Measurements from ENCODE around the gene B4GALT1.

B4GALT1 gene

DNA sequence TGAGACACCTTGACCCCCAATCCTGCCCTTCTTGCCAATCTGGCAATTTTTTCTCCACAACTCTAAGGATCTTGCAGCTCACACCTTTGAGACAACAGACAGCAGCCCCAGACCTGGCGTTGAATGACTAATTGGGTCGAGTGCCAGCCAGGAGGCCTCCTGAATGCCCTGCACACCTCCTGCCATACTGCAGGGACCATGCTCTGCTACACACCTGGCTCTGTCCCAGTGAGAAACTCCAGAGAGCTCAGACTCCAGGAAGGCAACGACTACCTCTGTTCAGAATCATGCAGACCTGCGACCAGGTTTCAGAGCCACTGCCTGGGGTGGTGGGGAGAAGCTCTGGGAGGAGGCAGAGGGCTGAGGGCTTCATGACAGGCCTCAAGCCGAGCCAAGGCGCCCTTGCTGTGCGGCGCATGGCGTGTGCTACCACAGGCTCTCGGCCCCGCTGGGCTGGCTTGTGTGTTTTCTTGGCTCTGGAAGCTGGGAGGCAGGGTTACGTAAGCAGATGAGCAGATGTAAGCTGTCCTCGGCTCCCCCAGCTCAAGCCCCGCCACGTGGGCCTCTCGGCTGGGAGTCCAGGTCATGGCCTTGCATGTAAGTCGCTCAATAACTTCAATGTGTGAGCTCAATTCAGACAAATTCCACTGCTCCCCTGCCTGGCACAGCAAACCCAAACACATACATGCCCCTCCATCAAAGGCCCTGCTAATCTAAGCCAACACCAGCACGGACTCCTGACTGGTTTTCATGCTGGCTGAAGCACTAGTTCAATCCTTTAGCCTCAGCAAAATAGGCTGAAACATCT lies 27.5 kb downstream of the B4GALT1 start:
- no peak for DNase-seq (ENCODE audit: low spot score)

DNA sequence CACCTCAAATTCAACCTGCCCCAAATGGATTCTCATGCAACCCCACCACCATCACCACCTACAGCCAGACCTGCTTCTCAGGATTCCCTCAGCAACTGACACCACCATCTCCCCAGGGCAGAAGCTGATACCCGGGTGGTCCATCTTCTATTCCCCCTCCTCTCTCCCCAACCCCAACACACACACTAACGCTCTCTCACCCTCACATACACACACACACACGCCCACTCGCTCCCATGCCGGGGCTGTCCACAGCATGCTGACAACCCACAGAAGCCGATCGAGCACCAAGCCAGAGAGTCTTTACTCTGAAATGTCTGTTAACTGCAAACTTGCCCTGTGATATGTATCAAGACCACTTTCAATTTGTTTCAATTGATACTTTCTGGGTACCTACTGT lies 28.4 kb downstream of the B4GALT1 start:
- no peak for DNase-seq (ENCODE audit: low spot score)

DNA sequence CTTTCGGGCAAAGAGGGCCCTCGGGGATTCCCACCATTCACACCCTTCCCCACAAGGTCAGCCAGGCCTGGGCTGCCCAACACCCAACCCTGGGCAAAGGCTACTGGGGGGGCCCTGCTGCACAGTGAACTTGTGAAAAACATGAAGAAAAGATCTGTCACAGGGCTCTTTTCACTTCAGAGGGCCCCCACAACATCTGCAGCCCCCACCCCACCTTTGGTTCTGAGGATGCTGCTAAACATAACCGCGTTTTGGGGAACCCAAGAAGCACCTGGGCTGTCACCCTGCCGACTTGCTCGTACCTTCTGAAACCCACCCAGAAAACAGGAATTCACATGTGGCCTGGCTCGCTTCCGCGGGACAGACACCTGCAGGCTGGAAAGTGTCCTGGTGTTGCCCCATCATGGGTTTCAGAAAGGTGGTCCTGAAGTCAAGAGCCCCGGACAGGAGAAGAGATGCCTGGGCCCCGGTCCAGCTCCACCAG lies 29.3 kb downstream of the B4GALT1 start:
- DNase-seq (ENCODE audit: low spot score) = no peak

DNA sequence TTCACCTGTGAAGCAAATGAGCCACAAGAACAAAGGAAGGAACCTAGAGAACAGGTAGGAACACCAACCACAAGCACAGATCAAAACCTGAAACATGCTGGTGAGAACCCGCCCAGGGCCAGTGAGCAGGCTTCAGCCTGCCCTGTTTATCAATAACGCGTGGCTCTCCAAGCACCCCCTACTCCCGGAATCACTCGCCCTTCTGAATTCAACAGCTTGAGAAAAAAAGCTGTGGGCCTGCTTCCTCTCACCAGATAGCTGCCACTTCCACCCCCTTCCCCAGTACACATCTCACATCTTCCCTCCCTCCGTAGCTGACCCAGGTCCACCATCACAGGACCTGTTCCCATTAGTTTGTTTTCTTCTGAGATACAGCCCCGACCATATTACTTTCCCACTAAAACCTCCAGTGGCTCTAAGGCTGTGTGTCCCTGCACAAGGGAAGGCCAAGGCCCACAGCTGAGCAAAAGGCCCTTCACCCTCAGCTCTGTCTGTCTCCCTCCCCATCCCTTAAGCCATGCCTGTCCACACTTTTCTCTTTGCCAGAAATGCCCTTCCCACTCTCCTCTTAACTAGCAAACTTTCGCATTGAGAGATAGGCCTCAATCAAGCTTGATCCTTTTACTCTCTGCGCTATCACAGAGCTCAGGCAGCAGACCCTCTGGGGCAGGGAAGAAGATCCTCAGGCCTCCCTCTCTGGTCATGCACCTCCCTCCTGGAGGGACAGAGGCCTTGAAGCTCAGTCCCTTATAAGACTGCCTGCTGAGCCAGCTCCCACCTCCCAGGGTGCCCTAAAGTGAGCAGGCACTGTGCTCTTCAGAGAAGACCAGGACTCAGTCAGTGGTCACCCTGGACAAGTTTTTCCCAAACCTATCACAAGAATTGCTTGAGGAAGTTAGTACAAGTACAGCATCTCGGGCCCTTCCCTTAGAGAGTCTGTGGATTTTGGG lies 30.1 kb downstream of the B4GALT1 start:
- no peak for DNase-seq (ENCODE audit: low spot score)

DNA sequence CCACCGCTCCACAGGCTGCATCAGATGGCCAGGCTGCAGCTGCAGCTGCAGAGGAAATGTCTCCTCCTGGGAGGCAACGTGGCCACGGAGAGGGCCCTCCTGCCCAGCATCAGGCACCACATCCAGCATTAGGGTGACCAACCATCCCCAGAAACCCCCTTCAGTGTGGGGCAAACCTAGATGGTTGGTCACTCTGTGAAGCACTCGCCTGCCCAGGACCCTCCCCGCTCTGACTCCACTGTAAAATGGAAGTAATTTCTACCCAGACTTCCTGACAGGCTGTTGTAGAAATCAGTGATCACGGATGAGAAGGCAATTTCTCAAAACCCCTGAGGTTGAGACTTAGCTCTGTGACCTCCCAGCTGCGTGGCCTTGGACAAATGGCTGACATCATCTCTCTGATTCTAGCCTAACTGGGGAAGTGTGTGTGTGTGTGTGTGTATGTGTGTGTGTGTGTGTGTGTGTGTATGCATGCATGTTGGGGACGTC lies 31.6 kb downstream of the B4GALT1 start:
- DNase-seq (ENCODE audit: low spot score) = no peak

DNA sequence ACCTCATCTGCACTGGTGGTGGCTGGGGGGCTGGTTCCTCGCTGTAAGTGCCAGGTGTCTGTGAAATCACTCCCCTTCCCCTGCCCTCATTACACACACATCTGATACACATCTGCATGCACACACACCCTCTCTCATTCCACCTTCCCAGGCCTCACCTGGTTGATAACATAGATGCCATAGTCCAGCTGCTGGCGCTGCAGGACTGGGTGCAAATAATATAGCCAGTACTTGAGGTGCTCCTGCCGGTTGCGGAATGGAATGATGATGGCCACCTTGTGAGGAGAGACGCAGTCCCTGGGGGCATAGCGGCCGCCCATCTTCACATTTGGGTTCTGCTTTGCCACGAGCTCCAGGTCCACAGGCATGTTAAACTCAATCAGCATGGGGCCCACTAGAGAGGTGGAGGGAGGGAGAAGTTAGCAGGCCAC lies 32.1 kb downstream of the B4GALT1 start:
- DNase-seq (ENCODE audit: low spot score) = no peak

DNA sequence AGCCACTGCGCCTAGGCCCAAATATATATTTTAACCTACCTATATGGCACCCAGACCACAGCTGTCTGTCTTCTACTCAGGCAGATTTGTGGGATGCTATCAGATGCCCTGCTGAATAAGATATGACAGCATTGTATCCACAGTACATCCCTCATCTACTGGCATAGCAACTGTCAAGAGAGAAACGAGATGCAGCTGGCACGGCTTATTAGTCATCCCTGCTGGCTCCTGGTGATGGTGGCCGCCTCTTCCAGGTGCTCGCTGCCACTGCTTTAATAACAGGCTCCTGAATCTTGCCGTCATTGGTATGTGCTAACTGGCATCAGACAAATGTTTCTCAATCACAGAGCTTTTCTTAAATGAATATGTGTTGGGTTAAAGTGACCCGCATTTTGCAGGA lies 34.0 kb downstream of the B4GALT1 start:
- DNase-seq (ENCODE audit: low spot score) = no peak

DNA sequence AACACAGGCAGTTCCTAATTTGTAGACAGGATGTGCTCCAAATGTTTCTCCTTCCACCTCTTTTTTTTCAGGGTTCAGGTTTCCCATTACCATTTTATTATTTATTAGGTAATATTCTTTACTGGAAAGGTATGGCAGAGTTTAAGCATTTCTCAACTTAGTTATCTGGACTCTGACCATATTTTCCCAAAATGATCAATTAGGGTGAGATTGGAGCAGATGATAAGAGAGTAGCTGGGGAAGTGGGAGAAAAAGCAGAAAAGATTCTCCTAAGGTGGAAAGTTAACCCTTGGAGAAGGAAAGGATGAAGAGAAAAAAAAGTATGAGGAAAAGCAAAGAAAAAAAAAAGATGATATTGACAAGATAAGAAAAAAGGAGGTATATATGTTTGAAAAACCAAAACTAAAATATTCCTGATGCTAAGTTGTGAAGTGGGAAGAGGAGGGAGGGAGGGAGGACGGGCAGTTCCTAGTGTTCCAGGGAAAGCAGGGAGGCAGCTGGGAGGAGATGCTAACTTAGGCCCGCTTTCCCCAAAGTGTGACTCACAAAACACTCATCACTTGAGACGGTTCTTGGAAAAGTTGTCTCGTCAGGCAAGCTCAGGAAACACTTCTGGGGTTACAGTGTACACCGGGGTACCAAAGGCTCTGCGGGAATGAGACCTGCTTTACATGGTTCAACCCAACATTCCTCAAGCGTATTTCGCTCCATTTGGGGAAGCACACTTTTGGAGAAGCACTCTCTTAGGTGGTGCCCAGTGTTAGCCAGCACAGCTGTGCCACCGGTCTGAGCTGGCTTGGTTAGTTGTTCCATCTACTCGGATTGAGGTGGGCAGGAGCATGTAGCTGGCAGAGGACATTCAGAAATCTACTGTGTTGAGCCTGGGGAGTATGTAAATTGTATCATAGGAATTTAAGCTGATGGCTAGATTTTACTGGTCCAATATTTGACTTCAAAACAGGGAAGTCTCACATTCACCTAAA lies 35.1 kb downstream of the B4GALT1 start:
- DNase-seq (ENCODE audit: low spot score) = no peak

DNA sequence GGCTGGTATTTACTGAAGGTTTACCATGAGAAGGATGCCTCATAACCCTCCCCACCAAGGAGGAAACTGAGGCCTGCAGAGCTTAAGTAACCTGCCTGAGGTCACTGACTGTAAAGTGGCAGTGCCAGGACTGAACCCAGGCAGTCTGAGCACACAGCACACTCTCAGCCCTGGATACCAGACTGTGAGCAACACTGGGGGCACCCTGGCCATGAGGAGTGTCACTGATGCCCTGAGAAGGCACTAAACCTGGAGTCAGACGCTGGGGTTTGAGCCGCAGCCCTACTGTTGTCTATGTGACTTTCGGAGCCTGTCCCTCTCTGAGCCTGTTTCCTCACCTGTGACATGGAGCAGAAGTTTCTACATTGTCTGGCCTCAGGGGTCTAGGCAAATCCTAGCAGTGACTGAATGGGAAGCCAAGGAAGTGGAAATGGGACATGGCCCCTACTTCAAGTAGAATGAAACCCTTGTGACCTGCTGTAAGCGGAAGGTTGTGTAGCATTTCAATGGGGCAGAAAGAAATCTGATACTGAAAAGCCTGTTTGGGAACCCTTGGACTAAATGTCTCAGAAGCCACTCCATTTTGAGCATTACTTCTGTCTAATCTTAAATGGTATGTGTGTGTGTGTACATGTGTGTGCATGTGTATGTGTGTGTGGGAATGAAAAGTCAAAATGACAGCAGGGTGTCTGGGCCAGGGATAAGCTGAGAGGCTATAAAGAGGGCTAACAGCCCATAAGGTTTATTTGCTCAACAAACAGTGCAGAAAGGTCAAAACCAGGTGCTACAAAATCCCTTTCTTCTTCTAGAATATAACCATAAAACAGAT lies 36.0 kb downstream of the B4GALT1 start:
- DNase-seq (ENCODE audit: low spot score) = no peak

DNA sequence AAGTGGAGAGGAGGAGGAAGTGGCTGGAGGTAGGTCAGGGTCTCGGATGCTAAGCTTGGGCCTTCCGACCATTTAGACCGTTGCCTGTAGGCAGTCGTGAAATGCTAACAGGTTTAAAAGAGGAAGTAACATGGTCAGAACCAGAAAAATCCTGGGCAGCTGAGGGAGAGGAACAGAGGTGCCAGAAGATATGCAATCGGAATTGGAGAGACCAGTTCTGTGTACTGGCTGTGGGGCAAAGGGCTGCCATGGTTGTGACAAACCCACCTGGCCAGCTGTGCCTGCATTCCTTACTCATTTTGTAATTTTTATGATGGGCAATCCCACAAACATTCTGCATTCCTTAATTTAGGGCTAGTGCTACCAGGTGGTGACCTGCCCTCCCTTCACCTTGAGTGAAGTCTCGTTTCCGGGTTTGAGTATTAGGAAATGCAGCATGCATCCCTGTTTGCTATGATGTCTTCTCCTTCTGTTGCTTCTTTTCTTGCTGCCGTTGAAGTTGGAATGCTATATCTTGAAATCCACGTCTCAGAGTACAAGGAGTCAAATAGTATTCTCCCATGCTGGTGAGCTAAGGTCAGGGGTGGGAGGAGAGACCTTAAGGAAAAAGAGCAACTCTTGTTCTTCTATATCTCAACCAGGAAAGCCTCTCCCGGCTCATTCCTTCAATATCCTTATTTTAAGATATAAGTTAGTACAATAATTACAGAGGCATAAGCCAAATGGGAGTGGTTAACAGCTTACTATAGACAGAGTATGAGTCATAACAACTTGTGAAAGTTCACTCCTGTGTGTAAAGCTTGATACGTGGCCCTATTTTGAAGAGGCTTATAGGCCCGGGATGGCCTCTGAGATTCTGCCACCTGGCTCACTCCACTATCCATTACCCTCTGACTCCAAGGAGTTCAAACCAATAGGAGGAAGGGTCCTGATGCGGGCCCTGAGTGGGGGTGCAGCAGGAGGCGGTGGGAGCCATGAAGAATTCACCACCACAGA lies 37.0 kb downstream of the B4GALT1 start:
- peak; percentile 65 for DNase-seq (ENCODE audit: low spot score)

DNA sequence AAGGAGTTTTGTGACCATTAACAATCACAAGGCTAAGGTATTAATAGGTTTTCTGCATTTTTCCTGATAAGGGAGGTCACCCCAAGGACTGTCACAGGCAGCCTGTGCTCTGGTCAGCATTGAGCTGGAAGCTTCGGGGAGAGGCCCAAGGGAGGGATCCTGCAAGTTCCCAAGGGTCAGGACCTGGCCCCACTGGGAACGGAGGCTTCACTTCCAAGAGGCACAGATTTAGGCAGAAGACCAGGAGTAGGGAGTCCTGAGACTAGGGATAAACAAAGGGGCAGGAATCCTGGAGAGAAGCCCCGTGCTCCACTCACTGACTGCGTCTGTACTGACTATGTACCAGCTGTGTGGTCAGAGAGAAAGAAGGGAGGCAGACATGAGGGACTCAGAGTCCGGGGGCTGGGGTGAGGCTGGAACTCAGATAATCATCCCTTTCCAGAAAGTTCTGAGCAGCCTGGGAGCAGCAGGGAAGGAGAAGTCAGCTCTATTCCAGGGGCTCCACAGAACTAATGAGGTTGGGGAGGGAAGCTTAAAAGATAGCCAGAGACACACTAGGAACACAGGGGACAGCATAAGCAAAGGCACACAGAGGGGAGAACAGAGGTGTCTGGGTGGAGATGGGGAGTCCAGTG lies 37.8 kb downstream of the B4GALT1 start:
- no peak for DNase-seq (ENCODE audit: low spot score)

DNA sequence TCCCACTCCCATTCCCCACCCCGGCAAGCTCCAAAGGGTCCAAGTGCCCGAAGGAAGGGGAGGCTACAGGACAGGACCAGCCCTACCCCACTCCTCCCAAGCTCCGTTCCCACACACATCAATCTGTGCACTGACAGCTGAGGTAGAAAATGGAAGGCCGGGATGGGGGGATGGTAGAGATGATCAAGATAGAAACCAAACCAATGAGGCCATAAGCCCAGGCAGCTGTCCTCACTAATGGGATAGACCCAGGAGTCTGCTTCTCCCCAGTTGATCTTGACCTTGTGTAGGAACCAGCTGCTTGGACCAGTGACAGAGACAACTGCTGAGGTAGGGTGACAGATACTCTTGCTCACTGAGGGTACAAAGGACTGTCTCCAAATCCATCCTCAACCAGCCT lies 38.6 kb downstream of the B4GALT1 start:
- no peak for DNase-seq (ENCODE audit: low spot score)

DNA sequence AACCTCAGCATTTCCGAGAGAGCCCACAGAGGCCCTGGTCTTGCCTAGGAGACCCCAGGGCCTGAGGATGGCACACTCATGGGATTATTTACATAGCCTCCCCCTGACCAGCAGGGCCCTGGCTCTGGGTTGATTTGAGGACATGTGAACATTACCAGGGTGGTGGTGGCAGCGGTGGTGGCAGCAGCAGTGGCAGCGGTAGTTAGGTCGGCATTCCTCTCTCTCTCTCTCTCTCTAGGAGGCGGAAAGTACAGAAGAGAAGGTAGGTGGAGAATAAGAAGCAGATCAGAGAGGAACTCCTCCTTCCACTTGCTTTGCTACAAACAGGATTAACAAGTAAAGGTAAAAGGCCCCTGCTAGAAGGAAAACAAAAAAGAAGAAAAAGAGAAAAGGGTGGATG lies 39.3 kb downstream of the B4GALT1 start:
- DNase-seq (ENCODE audit: low spot score) = no peak

DNA sequence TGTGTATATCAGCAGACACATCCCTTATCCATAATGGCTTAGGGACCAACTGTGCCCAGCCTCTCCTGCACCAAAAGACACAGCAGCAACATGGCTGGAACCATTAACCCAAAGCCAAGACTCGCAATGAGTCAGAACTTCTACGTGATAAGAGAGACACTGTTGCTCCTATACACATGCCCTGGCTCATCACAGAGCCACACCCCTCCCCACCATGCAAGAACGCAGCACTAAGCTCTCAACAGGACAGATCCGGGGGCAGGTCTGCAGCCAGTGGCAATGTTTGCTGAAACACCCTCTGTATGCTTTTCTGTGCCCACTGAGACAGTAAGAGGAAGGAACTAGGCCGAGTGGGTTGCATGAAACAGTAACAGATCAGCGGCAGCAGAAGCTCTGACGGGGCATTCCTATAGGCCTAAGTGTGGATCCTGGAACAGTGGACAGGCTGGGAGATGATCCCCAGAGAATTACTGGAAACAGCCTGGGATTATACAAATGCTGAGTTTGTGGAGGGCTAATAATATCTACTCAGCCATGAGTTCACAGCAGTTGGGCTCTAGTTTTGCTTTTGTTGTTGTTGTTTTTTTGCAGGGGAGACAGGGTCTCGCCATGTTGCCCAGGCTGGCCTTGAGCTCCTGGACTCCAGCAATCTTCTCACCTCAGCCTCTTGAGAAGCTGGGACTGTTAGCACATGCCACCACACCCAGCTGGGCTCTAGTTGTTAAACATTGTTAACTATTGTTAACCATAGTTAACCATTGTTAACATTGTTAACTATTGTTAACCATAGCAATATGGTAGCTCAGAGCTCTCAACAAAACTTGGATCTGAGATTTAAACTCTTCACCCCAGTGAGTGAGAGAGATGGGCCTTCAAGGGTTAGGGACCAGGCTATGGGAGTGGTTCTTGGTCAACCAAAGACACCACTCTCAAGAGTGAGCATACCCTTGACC lies 41.0 kb downstream of the B4GALT1 start:
- no peak for DNase-seq (ENCODE audit: low spot score)

DNA sequence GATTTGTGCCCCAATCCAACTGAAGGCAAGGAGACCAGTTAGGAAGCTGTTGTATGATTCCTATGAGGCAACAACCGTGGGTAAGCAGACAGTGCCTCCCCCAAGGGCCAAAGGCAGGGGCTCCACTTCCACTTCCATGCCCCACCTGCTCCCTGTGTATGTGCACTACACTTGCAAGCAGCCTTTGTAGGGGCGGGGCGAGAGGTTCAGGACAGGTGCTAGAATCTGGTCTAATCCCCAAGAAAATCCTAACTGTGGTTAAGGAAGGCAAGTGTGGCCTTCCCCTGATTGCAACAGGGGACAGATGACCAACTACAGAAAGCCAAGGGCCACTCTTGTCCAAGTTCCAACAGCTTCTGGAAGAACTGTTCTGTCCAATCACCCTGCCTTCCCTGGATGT lies 41.7 kb downstream of the B4GALT1 start:
- no peak for DNase-seq (ENCODE audit: low spot score)

DNA sequence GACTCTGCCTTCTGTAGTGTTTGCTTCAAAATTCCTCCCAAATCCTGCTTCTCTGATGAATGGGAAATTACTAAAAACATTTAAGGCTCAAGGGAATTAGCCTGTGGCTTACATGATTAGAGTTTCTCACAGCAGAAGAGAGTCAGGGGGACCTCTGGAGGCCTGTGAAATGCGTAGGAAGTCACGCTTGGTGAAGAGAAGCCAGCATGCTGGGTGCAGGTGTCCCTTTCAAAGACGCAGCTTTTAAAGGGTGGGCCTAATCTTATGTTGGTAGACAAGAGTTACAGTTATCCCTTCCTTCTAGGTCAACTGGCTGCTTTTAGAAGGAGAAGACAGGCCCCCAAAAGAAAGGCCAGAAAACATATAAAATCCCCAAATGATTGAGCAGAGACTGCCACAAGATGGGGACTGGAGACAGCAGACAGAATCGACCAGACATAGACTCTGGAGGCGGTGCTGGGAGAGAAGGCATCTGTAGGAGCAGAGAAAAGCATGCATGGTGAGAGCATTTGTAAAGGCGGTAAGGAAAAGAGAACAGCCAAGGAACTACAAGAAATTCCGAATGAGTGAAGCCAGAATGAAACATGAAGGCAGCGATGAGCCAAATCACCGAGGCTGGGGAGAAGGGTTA lies 42.3 kb downstream of the B4GALT1 start:
- no peak for DNase-seq (ENCODE audit: low spot score)

DNA sequence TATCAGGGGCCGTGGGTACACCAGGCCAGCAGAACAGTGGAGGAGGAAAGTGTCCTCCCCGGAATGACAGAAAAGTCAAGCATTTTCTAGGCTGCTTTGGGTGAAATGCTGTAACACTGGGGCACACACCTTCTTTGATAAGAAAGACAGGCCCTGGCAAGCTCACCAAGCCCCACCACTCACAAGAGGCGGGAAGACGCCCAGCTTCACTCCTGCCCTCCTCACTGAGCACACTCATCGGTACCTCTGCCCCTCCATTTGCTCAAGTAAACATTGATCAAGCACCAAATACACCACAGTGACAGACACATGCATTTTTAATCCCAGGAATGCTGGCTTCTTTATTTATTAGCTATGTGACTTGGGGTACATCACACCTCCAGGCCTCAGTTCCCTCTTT lies 43.1 kb downstream of the B4GALT1 start:
- DNase-seq (ENCODE audit: low spot score) = no peak

All from SW480 (cell line).